Nephron (organoid): ENCODE results near the gene B4GALNT2.
"Not testable (repeated sequence)": the region's sequence is repeated elsewhere in the genome, so short reads cannot be mapped to it uniquely, and the experiment has no call there.

ENCODE experiments used
- H3K27ac Mint-ChIP-seq, 3 experiments: 2 replicates each; pipeline ENCODE4 v1.8.0; 2020; ENCODE audit warnings: mixed read lengths in 3 of 3, mild to moderate bottlenecking in 2 of 3, moderate library complexity in 1 of 3
- H3K27me3 Mint-ChIP-seq: 2 replicates; pipeline ENCODE4 v1.8.0; 2021; ENCODE audit warnings: low read depth, mild to moderate bottlenecking, moderate library complexity, mixed read lengths
- H3K36me3 Mint-ChIP-seq: 2 replicates; pipeline ENCODE4 v1.8.0; 2020; ENCODE audit warnings: low read depth, mixed read lengths
- H3K4me1 Mint-ChIP-seq: 2 replicates; pipeline ENCODE4 v1.8.0; 2020; ENCODE audit warnings: mixed read lengths
- H3K4me3 Mint-ChIP-seq, 3 experiments: 2 replicates each; pipeline ENCODE4 v1.8.0; 2020; ENCODE audit warnings: mild to moderate bottlenecking in 3 of 3, mixed read lengths in 3 of 3, moderate library complexity in 2 of 3
- H3K9me3 Mint-ChIP-seq: 2 replicates; pipeline ENCODE4 v1.8.0; 2020; ENCODE audit warnings: mixed read lengths
- CTCF ChIP-seq, 3 experiments: fragments of 200-600 bp; sonication (generic); IDR thresholded peaks; one replicate each; pipeline ENCODE4 v1.5.0; 2021; ENCODE audit warnings: antibody characterized with exemption in 3 of 3; ENCODE audit not compliant: unreplicated experiment in 3 of 3

Gene B4GALNT2

GRCh38 chr17:49132699-49133364 is at the start of gene B4GALNT2:
Gene B4GALNT2 (plus strand): TSS chr17:49132769. CDS start chr17:49132793, 24 bp downstream.
- Mint-ChIP-seq H3K36me3 (peaks cover 4% of the 10 kb centered on the region), H3K4me1 (peaks cover 4% of the 10 kb centered on the region), H3K27ac (no peak within 1 kb of the TSS), H3K27me3 (peaks cover 87% of the 10 kb centered on the region), H3K9me3 (peaks cover 33% of the 10 kb centered on the region), H3K4me3 (peak within 1 kb of the TSS; percentile 50 to 81 (median 67))
- TF ChIP-seq CTCF (IDR thresholded peaks at IDR 0.05; ENCODE audit: unreplicated experiment in 3 of 3) = no peak

DNA sequence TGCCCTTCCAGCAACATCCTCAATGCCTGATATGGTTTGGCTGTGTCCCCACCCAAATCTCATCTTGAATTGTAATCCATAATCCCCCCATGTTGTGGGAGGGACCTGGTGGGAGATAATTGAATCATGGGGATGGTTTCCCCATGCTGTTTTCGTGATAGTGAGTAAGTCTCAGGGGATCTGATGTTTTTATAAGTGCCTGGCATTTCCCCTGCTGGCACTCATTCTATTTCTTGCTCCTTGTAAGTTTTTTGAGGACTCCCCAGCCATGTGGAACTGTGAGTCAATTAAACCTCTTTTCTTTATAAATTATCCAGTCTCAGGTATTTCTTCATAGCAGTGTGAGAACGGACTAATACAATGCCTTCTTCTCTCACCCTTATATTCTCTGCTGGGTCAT is 47.5 kb upstream of the B4GALNT2 start:
- H3K36me3 Mint-ChIP-seq, H3K4me1 Mint-ChIP-seq, H3K9me3 Mint-ChIP-seq, H3K27ac Mint-ChIP-seq, H3K4me3 Mint-ChIP-seq, H3K27me3 Mint-ChIP-seq: not testable (repeated sequence)

DNA sequence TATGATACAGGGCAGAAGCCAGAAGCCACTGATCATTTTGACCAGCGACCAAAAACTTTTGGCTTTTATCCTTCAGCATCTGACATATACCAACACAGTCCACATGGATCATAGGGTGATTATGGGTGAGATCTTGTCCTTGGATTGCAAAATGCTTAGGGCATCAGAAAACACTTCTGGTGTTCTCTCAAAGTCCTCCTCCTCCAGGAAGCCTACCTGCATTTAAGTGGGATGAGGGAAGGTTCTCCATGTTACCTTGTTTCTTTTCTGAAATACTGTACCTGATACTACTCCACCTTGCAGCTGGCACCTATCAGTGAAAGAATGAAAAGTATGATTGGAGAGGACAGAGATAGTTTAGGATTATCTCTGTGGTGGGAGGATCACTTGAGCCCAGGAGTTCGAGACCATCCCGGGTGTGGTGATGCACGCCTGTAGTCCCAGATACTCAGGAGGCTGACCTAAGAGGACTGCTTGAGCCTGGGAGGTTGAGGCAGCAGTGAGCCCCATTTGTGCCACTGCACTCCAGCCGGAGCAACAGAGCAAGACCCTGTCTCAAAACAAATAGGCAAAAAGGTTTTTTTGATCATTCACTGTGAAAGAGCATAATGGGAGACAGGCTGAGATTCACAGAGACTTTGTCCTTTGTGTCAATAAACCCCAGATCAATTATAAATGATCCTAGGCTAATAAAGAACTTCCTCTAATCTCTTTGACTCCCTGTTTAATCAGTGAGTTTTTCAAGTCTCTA is 46.8 kb upstream of the B4GALNT2 start:
- Mint-ChIP-seq H3K4me1 (no peaks in the 10 kb centered on the region), H3K27me3 (peaks cover 4% of the 10 kb centered on the region), H3K4me3 (no peak overlapping the region), H3K36me3 (no peaks in the 10 kb centered on the region), H3K27ac (no peak overlapping the region), H3K9me3 (no peaks in the 10 kb centered on the region)
- no peak for TF ChIP-seq CTCF (IDR thresholded peaks at IDR 0.05; ENCODE audit: unreplicated experiment in 3 of 3)

GRCh38 chr17:49086316-49086605 is 46.3 kb upstream of the B4GALNT2 start:
- Mint-ChIP-seq H3K9me3 (no peaks in the 10 kb centered on the region), H3K36me3 (no peaks in the 10 kb centered on the region), H3K27ac (no peak overlapping the region), H3K4me1 (no peaks in the 10 kb centered on the region), H3K27me3 (peaks cover 4% of the 10 kb centered on the region), H3K4me3 (no peak overlapping the region)
- no peak for TF ChIP-seq CTCF (IDR thresholded peaks at IDR 0.05; ENCODE audit: unreplicated experiment in 3 of 3)

DNA sequence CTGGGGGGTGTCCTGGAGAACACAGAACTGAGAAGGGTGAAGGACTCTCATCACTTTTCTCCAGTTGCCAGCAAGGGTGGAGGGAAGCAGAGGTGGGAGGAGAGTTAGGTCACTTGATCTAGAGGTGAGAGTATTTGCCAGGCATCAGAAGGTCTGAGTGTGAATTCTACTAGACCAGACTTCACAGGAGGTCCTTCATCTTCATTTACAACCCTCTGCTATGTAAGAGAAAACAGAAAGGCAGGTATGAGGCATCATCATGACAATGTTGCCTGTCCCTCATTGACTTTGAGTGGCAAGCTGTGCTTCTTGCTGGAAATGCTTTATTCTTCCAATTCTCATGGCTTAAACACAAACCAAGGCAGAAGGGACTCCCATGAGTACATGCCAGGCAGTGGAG is 45.9 kb upstream of the B4GALNT2 start:
- no peaks in the 10 kb centered on the region for H3K4me1 Mint-ChIP-seq
- no peaks in the 10 kb centered on the region for H3K9me3 Mint-ChIP-seq
- TF ChIP-seq CTCF (IDR thresholded peaks at IDR 0.05; ENCODE audit: unreplicated experiment in 3 of 3) = no peak
- H3K4me3 Mint-ChIP-seq = no peak overlapping the region
- H3K27ac Mint-ChIP-seq = no peak overlapping the region
- no peaks in the 10 kb centered on the region for H3K36me3 Mint-ChIP-seq
- peaks cover 4% of the 10 kb centered on the region for H3K27me3 Mint-ChIP-seq

- no peaks in the 10 kb centered on the region for H3K4me1 Mint-ChIP-seq
- no peak overlapping the region for H3K27ac Mint-ChIP-seq
- no peaks in the 10 kb centered on the region for H3K36me3 Mint-ChIP-seq
- no peaks in the 10 kb centered on the region for H3K27me3 Mint-ChIP-seq
- no peak overlapping the region for H3K4me3 Mint-ChIP-seq
- no peaks in the 10 kb centered on the region for H3K9me3 Mint-ChIP-seq
- TF ChIP-seq CTCF (IDR thresholded peaks at IDR 0.05; ENCODE audit: unreplicated experiment in 3 of 3) = no peak
Observed at GRCh38 chr17:49089094-49089493, 43.5 kb upstream of the B4GALNT2 start.
